IMR-90 (cell line): Measurements from ENCODE around the gene PZP. TPM values are rescaled to one million over a fixed set of nuclear protein-coding genes. Genes with fewer than 3 reads are reported as not detected.

ENCODE experiments used
- ATAC-seq: fragments of 200-7000 bp; cut with Tn5 transposase; 2 replicates; pipeline ENCODE4 v1.9.1; 2020; ENCODE audit warnings: low read depth, mild to moderate bottlenecking, moderate library complexity
- BruUV-seq: library from RNA; stranded (reverse); fragments of 400-500 nt; replicated peaks from 2 replicates; lab custom pipeline; 2021; lab: Mats Ljungman, UMichigan
- CTCF ChIA-PET: fragments of 300-600 bp; formaldehyde crosslinking; extraction: SDS; loops from one replicate; lab custom pipeline; 2021; ENCODE audit warnings: antibody characterized with exemption; lab: Yijun Ruan, JAX
- POLR2A ChIA-PET: fragments of 300-600 bp; sonication (Branson Sonifier 250); formaldehyde crosslinking; loops from one replicate; lab custom pipeline; 2022; ENCODE audit warnings: antibody characterized with exemption; ENCODE audit not compliant: unreplicated experiment; lab: Charles Lee
- DNase-seq: peaks from one replicate; pipeline ENCODE4 v3.0.0; 2013
- H2AFZ ChIP-seq: replicated peaks from 2 replicates; pipeline ENCODE3; 2013; ENCODE audit warnings: low read length, mild to moderate bottlenecking; ENCODE audit not compliant: poor library complexity
- H2AK5ac ChIP-seq: 2 replicates; pipeline ENCODE4 v1.6.1; 2013; ENCODE audit warnings: low read depth, low read length, inconsistent platforms
- H2AK9ac ChIP-seq: replicated peaks from 2 replicates; pipeline ENCODE3; 2013; ENCODE audit warnings: mild to moderate bottlenecking, low read depth, low read length, moderate library complexity; ENCODE audit not compliant: poor library complexity
- H2BK120ac ChIP-seq: 2 replicates; pipeline ENCODE4 v1.6.1; 2013; ENCODE audit warnings: low read depth, low read length, inconsistent platforms
- H2BK15ac ChIP-seq: 3 replicates; pipeline ENCODE4 v1.6.1; 2013; ENCODE audit warnings: low read depth, low read length, inconsistent platforms
- H2BK20ac ChIP-seq: 2 replicates; pipeline ENCODE4 v1.6.1; 2013; ENCODE audit warnings: low read depth, mild to moderate bottlenecking, inconsistent platforms, low read length, moderate library complexity
- H2BK5ac ChIP-seq: 2 replicates; pipeline ENCODE4 v1.6.1; 2013; ENCODE audit warnings: mild to moderate bottlenecking, low read depth, low read length, inconsistent platforms; ENCODE audit not compliant: poor library complexity, severe bottlenecking
- H3K14ac ChIP-seq: replicated peaks from 2 replicates; pipeline ENCODE4 v1.6.1; 2013; ENCODE audit warnings: low read depth, low read length, inconsistent platforms
- H3K18ac ChIP-seq: 2 replicates; pipeline ENCODE4 v1.6.1; 2013; ENCODE audit warnings: low read depth, low read length, control low read depth
- H3K23ac ChIP-seq: 2 replicates; pipeline ENCODE4 v1.6.1; 2013; ENCODE audit warnings: low read depth, low read length, inconsistent platforms
- H3K27ac ChIP-seq: 2 replicates; pipeline ENCODE4 v1.5.1; 2013; ENCODE audit warnings: mild to moderate bottlenecking, control low read depth, low read length; ENCODE audit not compliant: insufficient read depth
- H3K27me3 ChIP-seq: 2 replicates; pipeline ENCODE4 v1.6.1; 2013; ENCODE audit warnings: low read length; ENCODE audit not compliant: control insufficient read depth, insufficient read depth
- H3K36me3 ChIP-seq: 2 replicates; pipeline ENCODE4 v1.6.1; 2013; ENCODE audit warnings: low read length, mixed read lengths; ENCODE audit not compliant: control insufficient read depth, insufficient read depth
- H3K4ac ChIP-seq: 2 replicates; pipeline ENCODE4 v1.6.1; 2013; ENCODE audit warnings: low read depth, low read length, inconsistent platforms
- H3K4me1 ChIP-seq: 2 replicates; pipeline ENCODE4 v1.6.1; 2013; ENCODE audit warnings: low read length, mixed read lengths; ENCODE audit not compliant: control insufficient read depth, insufficient read depth
- H3K4me2 ChIP-seq: 2 replicates; pipeline ENCODE4 v1.6.1; 2013; ENCODE audit warnings: low read depth, mild to moderate bottlenecking, control low read depth, low read length, moderate library complexity
- H3K4me3 ChIP-seq: 2 replicates; pipeline ENCODE4 v1.5.1; 2013; ENCODE audit warnings: low read depth, mild to moderate bottlenecking, control low read depth, low read length, moderate library complexity; ENCODE audit not compliant: insufficient read depth
- H3K56ac ChIP-seq: 2 replicates; pipeline ENCODE4 v1.6.1; 2013; ENCODE audit warnings: low read length, inconsistent platforms; ENCODE audit not compliant: insufficient read depth; ENCODE audit errors: extremely low read depth
- H3K79me1 ChIP-seq, 2 experiments: 2 replicates each; pipeline ENCODE4 v1.6.1; 2013; ENCODE audit warnings: low read length in 2 of 2, inconsistent platforms in 1 of 2, low read depth in 1 of 2
- H3K9ac ChIP-seq: 2 replicates; pipeline ENCODE4 v1.6.1; 2013; ENCODE audit warnings: low read depth, low read length, control low read depth
- H3K9me1 ChIP-seq: 2 replicates; pipeline ENCODE4 v1.6.1; 2013; ENCODE audit warnings: low read length, inconsistent platforms; ENCODE audit not compliant: insufficient read depth
- H3K9me3 ChIP-seq: 2 replicates; pipeline ENCODE4 v1.6.1; 2013; ENCODE audit warnings: low read length; ENCODE audit not compliant: control insufficient read depth, insufficient read depth
- H4K20me1 ChIP-seq: 2 replicates; pipeline ENCODE4 v1.6.1; 2013; ENCODE audit warnings: low read length, inconsistent platforms; ENCODE audit not compliant: insufficient read depth
- H4K5ac ChIP-seq: 2 replicates; pipeline ENCODE4 v1.6.1; 2013; ENCODE audit warnings: mild to moderate bottlenecking, low read depth, low read length, control low read depth
- H4K8ac ChIP-seq, 2 experiments: 2 replicates each; pipeline ENCODE4 v1.6.1; 2013; ENCODE audit warnings: low read depth in 2 of 2, low read length in 2 of 2, control low read depth in 1 of 2, inconsistent platforms in 1 of 2
- H4K91ac ChIP-seq: 2 replicates; pipeline ENCODE4 v1.6.1; 2013; ENCODE audit warnings: low read depth, low read length, inconsistent platforms; ENCODE audit not compliant: insufficient read depth
- BHLHE40 ChIP-seq: fragments of 150-350 bp; IDR thresholded peaks from 2 replicates; pipeline ENCODE4 v1.6.1; 2016; ENCODE audit warnings: mild to moderate bottlenecking, low read depth, low read length
- CEBPB ChIP-seq: IDR thresholded peaks from 2 replicates; pipeline ENCODE4 v1.6.1; 2012; ENCODE audit warnings: low read depth, low read length, improper control_type of control experiment
- CHD1 ChIP-seq: IDR thresholded peaks from 2 replicates; pipeline ENCODE4 v1.6.1; 2012; ENCODE audit warnings: low read depth, low read length, improper control_type of control experiment
- CTCF ChIP-seq: conservative IDR thresholded peaks from 2 replicates; pipeline ENCODE4 v1.5.1; 2012; ENCODE audit warnings: mild to moderate bottlenecking, low read depth, low read length, improper control_type of control experiment
- ELK1 ChIP-seq: fragments of 150-350 bp; IDR thresholded peaks from 2 replicates; pipeline ENCODE4 v1.6.1; 2016; ENCODE audit warnings: low read depth, mild to moderate bottlenecking, low read length, moderate library complexity, borderline replicate concordance
- FOS ChIP-seq: fragments of 150-350 bp; IDR thresholded peaks from 2 replicates; pipeline ENCODE4 v1.6.1; 2016; ENCODE audit warnings: low read depth, low read length
- MAFK ChIP-seq: IDR thresholded peaks from 2 replicates; pipeline ENCODE4 v1.6.1; 2012; ENCODE audit warnings: low read depth, low read length, improper control_type of control experiment
- MAZ ChIP-seq: IDR thresholded peaks from 2 replicates; pipeline ENCODE4 v1.6.1; 2012; ENCODE audit warnings: low read depth, mild to moderate bottlenecking, low read length, improper control_type of control experiment, moderate library complexity, borderline replicate concordance
- MXI1 ChIP-seq: IDR thresholded peaks from 2 replicates; pipeline ENCODE4 v1.6.1; 2012; ENCODE audit warnings: low read depth, mild to moderate bottlenecking, low read length, moderate library complexity, borderline replicate concordance
- NFE2L2 ChIP-seq: fragments of 150-350 bp; IDR thresholded peaks from 2 replicates; pipeline ENCODE4 v1.6.1; 2016; ENCODE audit warnings: low read depth, mild to moderate bottlenecking, low read length
- POLR2A ChIP-seq: IDR thresholded peaks from 2 replicates; pipeline ENCODE4 v1.6.1; 2012; ENCODE audit warnings: mild to moderate bottlenecking, low read depth, low read length
- RAD21 ChIP-seq: IDR thresholded peaks from 2 replicates; pipeline ENCODE4 v1.6.1; 2012; ENCODE audit warnings: low read length, improper control_type of control experiment
- RCOR1 ChIP-seq: IDR thresholded peaks from 2 replicates; pipeline ENCODE4 v1.6.1; 2012; ENCODE audit warnings: mild to moderate bottlenecking, low read length, improper control_type of control experiment; ENCODE audit not compliant: insufficient replicate concordance
- SMC3 ChIP-seq: fragments of 150-350 bp; IDR thresholded peaks from 2 replicates; pipeline ENCODE4 v1.6.1; 2016; ENCODE audit warnings: low read depth, mild to moderate bottlenecking, antibody characterized with exemption, low read length, moderate library complexity
- USF2 ChIP-seq: fragments of 150-350 bp; IDR thresholded peaks from 2 replicates; pipeline ENCODE4 v1.6.1; 2017; ENCODE audit warnings: mild to moderate bottlenecking, antibody characterized with exemption, low read length, low read depth
- WGBS, 2 experiments: methylation state at CpG; one replicate each; pipeline versions ENCODE4 v1.1.5 to v1.1.7; 2013; ENCODE audit warnings: missing lambda C conversion rate in 2 of 2; ENCODE audit not compliant: insufficient read length in 1 of 2; ENCODE audit errors: extremely low coverage in 2 of 2; 5-methylcytosine and 5-hydroxymethylcytosine counted together
- dilution Hi-C: fragments of 300-500 bp; cut with HindIII; formaldehyde crosslinking; loops from one replicate; pipeline ENCODE4 v1.14.3; 2018; ENCODE audit warnings: low sequenced_read_pairs; ENCODE audit not compliant: unreplicated experiment
- in situ Hi-C: fragments of 300-500 bp; cut with MboI; formaldehyde crosslinking; loops from 3 replicates; pipeline ENCODE4 v1.14.3; 2019; ENCODE audit warnings: low sequenced_read_pairs, inconsistent platforms, mixed read lengths
- intact Hi-C: fragments of 100-400 bp; cut with micrococcal nuclease; formaldehyde crosslinking; loops from 2 replicates; pipeline ENCODE4 v1.10.0; 2022
- polyA plus RNA-seq, 3 experiments: library from polyadenylated mRNA; depleted of rRNA; stranded (reverse); fragments of >200 nt; gene quantifications; 2 replicates each; pipeline ENCODE4 v1.2.3, GENCODE V29; 2012; ENCODE audit warnings: low replicate concordance in 1 of 3
- total RNA-seq: library from RNA; depleted of rRNA; stranded (reverse); fragments of >200 nt; gene quantifications from 2 replicates; pipeline ENCODE4 v1.2.3, GENCODE V29; 2012

The PZP gene
- total and polyA plus RNA-seq, 2 of the 4 experiments (the other 2 are of a cell fraction): not detected

GRCh38 chr12:9104087-9104486 is 104.1 kb downstream of the PZP start:
- Histone ChIP-seq H3K14ac (no peak overlapping the region), H2BK5ac (no peak overlapping the region), H3K9me3 (no peaks in the 10 kb centered on the region), H2BK120ac (no peak overlapping the region), H3K9me1 (no peaks in the 10 kb centered on the region), H3K4me3 (no peak overlapping the region), H3K27ac (no peak overlapping the region), H3K23ac (no peak overlapping the region), H3K36me3 (peaks cover 4% of the 10 kb centered on the region; the same call in 1 of the 2 replicates), H2AK9ac (no peak overlapping the region), H3K4me2 (no peak overlapping the region), H4K5ac (no peak overlapping the region), H4K8ac (no peak overlapping the region), H3K27me3 (no peaks in the 10 kb centered on the region), H3K4ac (no peak overlapping the region), H3K9ac (no peak overlapping the region), H2BK20ac (no peak overlapping the region), H2AK5ac (no peak overlapping the region), H3K56ac (no peak overlapping the region), H4K20me1 (no peaks in the 10 kb centered on the region), H3K18ac (no peak overlapping the region), H3K79me1 (no peaks in the 10 kb centered on the region), H3K4me1 (no peaks in the 10 kb centered on the region), H2AFZ (no peak overlapping the region), H4K91ac (no peak overlapping the region), H2BK15ac (no peak overlapping the region)
- intact Hi-C loops: no loop called here
- DNase-seq (no peak), ATAC-seq (no peak)
- in situ Hi-C loops: no loop called here
- ChIA-PET CTCF (no interaction called here), POLR2A (no interaction called here)
- TF ChIP-seq ELK1 (no peak), POLR2A (no peak), RCOR1 (no peak), CHD1 (no peak), SMC3 (no peak), NFE2L2 (no peak), BHLHE40 (no peak), RAD21 (no peak), CTCF (no peak), MAZ (no peak), FOS (no peak), CEBPB (no peak), USF2 (no peak), MXI1 (no peak), MAFK (no peak)
- no TSS peak for BruUV-seq
- WGBS, 2 experiments: 33% methylated on average over 1 of the region's 4 CpGs; no CpG with 5 or more reads in 1 of the 2 experiments
- dilution Hi-C loops: no loop called here
